ENCODE measurements around the gene CBLN4.

The CBLN4 gene

GRCh38 chr20:56005389-56005715, at the start of gene CBLN4:
Gene CBLN4 (minus strand): TSS chr20:56005519. CDS start chr20:56004171, 1,348 bp downstream.
- DNase-seq = no peak

GRCh38 chr20:56043227-56043626, 37.9 kb upstream of the CBLN4 start:
- no peak for DNase-seq

GRCh38 chr20:56032251-56032650, 26.9 kb upstream of the CBLN4 start:
- DNase-seq = peak; percentile 0

GRCh38 chr20:56018716-56019115, 13.4 kb upstream of the CBLN4 start:
- DNase-seq = no peak

GRCh38 chr20:56018194-56018593, 12.9 kb upstream of the CBLN4 start:
- no peak for DNase-seq

GRCh38 chr20:56017560-56017959, 12.2 kb upstream of the CBLN4 start:
- no peak for DNase-seq

- DNase-seq = no peak
These were observed 9.7 kb upstream of the CBLN4 start for GRCh38 chr20:56014998-56015397.

GRCh38 chr20:56014151-56014550, 8.8 kb upstream of the CBLN4 start:
- no peak for DNase-seq

- no peak for DNase-seq
These were observed 519 bp downstream of the CBLN4 start for GRCh38 chr20:56004611-56005388.

- DNase-seq = no peak
These were observed 1.3 kb downstream of the CBLN4 start for GRCh38 chr20:56004007-56004406.

- no peak for DNase-seq
These were observed 2.2 kb downstream of the CBLN4 start for GRCh38 chr20:56002908-56003800.

- DNase-seq = no peak
These were observed 3.4 kb downstream of the CBLN4 start for GRCh38 chr20:56001890-56002289.

- DNase-seq = no peak
These were observed 4.1 kb downstream of the CBLN4 start for GRCh38 chr20:56001106-56001785.

- DNase-seq = no peak
These were observed 26.8 kb downstream of the CBLN4 start for GRCh38 chr20:55978550-55978949.

GRCh38 chr20:55977690-55978459, 27.4 kb downstream of the CBLN4 start:
- DNase-seq = no peak

- no peak for DNase-seq
These were observed 30.7 kb downstream of the CBLN4 start for GRCh38 chr20:55974491-55975202.

- DNase-seq = no peak
These were observed 40.5 kb downstream of the CBLN4 start for GRCh38 chr20:55964790-55965189.

- no peak for DNase-seq
These were observed 43.7 kb downstream of the CBLN4 start for GRCh38 chr20:55961376-55962330.

GRCh38 chr20:55953201-55953600, 52.1 kb downstream of the CBLN4 start:
- no peak for DNase-seq

- DNase-seq = no peak
These were observed 57.6 kb downstream of the CBLN4 start for GRCh38 chr20:55947701-55948100.
